K562 treated with DMSO at 1 percent for 24 hours (cell line): ENCODE data around the gene FOSL2. TPM values are rescaled to one million over a fixed set of nuclear protein-coding genes. Genes with fewer than 3 reads are reported as not detected.

Experiments
- total RNA-seq: library from RNA; unstranded; fragments of 300-600 nt; gene quantifications from 2 replicates; pipeline ENCODE4 v1.2.3, GENCODE V29; 2022; ENCODE audit warnings: low read depth; ENCODE audit not compliant: insufficient read depth

Gene FOSL2
- total RNA-seq: 3.4 and 4.0 TPM in 2 replicates

DNA sequence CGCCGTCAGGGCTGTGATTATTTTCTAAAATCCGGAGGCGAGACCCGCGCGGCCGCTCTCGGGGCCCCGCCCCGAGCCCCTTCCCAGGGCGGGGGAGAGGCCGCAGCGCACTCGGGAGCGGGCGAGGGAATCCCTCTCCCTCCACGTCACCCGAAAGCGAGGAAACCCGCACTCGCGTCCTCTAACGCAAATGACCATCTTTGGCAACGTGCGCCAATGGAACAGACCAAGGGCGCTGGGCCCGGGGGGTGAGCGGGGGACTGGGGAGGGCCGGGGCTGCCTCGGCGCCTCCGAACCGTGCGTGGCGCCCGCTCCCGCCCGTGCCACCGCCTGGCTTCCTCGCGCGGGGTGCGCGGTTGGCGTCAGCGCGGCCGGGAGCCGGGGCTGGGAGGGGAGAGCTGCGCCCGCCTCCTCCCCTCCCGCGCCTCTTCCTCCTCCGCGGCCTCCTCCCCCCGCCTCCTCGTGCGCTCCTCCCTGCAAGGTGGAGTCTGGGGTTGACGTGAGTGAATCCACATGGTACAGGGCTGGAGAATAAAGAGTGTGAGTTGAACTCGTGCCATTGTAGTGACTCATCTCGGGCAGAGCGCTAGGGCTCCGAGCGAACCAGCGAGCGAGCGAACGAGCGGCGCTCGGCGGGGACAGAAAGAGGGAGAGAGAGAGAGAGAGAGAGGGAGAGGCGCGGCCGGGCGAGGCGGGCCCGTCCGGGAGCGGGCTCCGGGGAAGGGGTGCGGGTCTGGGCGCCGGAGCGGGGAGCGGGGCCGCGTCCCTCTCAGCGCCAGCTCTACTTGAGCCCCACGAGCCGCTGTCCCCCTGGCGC, at the start of gene FOSL2:
Gene FOSL2, plus strand, starts transcription at position 562 of the 817 bp plus-strand sequence. CDS start 863 bp downstream, outside the sequence.

Other genes with a start within 250 kb of the FOSL2 start
- 0.12 TPM in 1 of 2 replicates, not detected in the other for gene PLB1, start 103.2 kb downstream of the FOSL2 start, total RNA-seq